HS-5 (cell line): ENCODE results near the gene WNT10A.
"Not testable (repeated sequence)": the region's sequence is repeated elsewhere in the genome, so short reads cannot be mapped to it uniquely, and the experiment has no call there.

ENCODE experiments used
- DNase-seq: peaks from one replicate; pipeline ENCODE4 v3.0.0-alpha.2; 2012; ENCODE audit warnings: low read depth

The WNT10A gene

DNA sequence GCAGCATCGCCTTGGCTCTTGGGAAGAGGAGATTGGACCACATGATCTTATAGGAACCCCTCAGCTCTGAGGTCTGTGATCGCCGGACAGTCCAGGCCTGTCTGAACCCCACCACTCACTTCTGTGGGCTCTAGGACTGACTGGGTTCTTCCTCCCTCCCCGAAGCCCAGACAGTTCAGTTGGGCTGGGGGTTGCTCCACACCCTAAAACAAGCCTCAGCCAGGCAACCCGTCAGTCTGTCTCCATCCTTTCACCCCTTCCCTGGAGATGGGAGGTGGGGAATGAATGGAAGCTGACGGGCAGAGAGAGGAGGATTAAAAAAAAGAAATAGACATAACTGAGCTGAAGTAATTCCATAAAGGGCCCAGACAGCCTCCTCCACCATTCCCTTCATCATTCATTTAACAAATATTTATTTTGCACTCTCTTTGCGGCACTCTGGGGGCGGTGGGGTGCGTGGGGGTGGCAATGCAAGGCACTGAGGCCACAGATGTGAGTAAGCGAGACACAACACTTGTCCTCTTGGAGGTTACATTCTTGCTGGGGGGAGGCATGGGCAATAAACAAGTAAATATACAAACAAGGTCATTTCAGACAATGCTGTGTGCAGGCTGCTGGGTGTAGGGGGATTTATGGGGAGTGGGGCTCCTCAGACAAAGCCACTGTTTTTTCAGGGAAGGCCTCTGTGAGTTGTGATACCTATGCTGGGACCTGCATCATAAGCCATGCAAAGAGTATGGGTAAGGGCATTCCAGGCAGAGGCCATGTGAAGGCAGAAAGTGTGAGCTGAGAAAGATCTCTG is 12.9 kb downstream of the WNT10A start:
- DNase-seq = no peak

DNA sequence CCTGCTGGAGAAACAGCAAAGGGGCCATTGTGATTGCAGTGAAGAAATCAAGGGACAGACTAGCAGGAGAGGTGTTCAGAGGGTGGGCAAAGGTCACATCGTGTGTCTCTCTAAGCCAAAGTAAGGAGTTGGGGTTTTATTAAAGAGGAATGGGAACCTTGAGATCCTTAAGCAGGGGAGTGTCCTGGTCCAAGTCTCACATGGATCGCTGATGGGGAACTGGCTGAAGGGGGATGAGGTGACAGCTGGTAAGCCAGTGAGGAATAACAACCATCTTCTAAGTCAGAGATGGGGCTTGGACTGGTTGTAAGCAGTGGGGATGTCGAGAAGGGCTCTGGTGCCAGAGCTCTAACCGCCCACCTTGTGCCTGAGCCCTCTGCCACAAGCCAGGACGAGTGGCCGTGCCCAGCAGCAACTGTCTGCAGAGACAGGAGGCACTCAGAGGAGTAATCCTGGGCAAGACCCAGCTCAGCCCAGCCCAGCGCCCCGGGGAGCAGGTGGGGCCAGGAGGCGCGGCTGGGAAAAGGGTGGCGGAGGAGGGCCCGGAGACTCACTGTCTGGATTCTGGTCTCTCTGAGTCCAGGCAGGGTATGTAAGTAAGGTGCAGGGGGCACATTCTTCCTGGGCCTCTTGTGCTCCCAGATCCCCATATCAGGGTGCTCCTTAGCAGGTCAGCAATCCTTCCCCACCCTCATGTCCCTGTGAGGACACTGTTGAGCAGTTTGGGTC is 13.7 kb downstream of the WNT10A start:
- DNase-seq = no peak

- DNase-seq = no peak
These were observed 14.2 kb downstream of the WNT10A start for GRCh38 chr2:218894880-218895157.

DNA sequence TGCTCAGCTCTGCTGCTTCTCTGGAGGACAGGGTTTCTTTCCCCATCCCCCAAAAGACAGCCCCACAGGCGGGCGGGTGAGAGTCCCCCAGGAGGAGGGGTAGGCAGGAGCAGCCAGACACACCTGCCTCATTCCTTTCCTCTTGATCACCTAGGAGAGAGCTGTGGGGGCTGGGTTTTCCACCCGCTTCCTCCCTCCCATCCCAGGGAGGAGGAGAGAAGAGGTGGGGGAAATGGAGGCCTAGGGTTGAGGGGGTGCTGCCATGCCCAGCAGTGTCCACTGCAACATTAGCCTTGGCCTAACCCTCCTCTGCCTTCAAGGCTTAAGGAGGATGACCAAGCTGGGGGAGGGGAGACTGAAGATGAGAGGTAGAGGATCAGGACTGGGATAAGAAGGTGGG is 14.7 kb downstream of the WNT10A start:
- DNase-seq = no peak

DNA sequence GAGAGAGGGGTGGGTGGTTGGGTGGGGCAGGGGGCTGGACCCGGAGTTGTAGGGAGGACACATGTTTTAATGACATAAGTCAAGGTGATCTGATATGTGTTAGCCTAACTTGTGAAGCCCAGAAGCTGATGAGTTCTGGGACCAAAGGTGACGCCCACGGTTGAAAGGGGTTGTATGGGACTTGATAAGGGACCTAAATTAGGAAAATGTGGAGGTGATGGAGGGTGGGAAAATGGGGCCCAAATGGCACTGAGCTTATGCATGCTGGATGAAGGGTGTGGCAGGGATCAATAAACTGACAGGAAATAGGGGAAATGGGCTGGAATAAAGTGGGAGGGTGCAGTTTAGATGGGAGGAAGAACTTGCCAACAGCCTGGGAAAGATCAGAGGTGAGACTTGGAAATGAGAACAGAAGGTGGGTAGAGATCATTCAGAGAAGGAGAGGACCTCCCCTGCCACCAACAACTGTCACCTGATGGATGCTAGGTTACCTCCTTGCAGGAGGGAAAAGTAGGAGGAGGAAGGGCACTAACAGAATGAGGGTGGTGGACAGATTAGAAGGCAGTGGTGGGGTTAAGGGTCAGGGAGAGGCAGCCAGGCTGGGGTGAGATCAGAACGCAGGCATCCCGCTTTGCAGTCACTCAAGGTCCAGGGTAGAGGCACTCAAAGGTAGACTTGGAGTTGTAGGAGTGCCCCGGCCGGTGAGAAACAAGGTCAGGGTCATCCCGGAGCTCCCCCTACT is 15.3 kb downstream of the WNT10A start:
- no peak for DNase-seq

DNA sequence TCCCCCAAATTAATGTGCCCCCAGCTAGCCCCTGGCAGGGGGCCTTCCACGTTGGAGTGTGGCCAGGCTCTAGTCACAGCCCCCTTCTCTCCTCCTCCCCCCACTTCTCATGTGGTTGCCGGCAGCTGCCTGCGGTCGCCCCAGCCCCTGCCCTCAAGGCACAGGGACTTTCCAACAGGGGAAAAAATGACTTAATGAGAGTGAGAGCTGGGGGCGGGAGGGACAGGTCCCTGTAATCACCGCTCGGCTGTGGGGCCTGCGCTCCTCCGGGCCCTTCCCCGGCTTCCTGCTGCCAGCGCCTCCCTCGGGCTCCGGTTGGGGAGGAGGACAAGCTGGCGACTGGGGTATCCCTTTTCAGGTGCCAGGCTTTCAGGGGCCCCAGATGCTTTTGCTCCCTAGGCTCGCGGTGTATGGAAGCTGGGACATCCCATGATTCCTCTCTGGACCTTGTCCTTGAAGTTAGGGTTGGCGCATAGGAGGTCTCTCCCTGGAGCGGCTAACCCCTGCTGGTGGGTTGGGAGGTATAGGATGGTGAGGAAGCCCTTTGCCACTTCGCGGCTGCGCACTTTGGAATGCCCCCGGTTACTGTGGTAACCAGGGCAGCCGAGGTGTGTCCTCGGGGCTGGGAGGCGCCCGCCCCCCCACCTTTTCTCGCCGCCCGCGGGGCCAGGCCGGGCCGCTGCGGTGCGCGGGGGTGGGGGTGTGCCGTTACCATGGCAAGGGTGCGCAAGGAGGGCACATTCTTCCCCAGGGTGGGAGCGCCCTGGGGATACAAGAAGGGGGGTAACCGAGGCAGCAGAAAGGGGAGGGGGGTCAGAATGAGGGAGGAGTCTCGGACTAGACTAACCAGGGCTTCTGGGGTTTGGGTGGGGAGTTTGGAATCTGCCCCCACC is 16.1 kb downstream of the WNT10A start:
- DNase-seq = no peak

DNA sequence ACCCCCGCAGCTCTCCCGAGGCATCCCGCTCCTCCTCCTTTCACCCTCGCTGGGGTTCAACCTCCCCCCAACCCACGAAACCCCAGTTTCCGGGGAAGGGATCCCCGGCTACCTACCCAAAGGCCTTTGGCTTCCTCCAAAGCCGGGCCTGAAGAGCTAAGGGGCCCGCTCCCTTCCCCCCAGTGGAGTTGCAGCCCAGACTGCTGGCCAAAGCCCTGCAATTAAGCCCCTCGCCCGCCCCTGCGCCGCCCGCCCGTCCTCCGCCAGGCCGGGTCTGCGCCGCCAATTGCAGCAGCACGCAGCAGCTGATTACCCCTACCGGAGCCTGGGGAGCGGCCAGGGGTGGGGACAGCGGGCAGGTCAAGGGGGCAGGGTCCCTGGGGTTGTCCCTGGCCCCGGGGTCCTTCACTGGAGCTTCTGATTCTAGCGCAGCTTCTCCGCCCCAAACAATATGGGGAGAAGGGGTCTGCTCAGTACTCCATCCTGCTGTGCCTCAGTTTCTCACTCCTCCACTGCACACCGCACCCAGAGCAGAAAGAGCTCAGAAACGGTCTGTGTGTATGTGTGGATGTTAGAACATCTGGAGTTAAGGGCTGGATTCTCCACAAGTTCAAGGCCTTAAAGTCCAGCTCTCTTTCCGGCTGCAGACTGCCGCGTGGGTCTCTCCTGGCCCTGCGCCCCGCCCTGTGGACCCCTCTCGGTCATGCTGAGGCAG is 16.9 kb downstream of the WNT10A start:
- no peak for DNase-seq

DNA sequence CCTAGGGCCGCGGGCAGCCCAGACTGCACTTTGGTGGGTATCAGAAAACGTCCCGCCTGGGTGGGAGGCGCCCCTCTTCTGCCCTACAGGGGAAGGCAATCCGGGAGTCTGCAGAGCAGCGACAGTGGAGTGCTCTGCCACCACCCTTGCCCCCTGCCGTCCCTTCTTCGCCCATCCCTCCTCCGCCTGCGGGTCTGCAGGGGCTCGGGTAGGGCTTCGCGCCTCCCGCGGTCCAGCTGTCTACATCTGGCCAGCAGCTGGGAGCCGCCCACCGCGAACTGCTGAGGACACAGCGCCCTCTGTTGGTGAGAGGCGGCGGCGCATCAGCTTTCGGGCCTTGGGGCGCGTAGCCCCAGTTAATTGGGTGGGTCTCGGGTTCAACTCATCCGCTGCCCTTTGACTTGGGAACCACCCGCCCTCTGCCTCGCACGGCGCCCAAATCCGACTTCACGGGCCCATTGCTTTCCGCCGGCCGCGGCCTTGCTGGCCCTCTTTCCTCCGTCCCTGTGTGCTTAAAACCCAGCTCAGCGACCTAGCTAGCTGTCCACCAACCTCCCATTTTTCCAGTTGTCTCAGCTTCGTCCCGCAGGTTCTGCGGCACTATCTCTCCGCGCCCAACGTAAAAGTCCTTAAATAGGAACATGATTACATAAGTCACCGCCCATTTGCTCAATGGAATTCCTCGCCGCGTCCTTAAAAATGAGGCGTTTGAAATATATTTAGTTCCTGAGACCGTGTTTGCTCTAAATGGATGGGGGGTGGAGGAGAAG is 17.6 kb downstream of the WNT10A start:
- DNase-seq = no peak

DNA sequence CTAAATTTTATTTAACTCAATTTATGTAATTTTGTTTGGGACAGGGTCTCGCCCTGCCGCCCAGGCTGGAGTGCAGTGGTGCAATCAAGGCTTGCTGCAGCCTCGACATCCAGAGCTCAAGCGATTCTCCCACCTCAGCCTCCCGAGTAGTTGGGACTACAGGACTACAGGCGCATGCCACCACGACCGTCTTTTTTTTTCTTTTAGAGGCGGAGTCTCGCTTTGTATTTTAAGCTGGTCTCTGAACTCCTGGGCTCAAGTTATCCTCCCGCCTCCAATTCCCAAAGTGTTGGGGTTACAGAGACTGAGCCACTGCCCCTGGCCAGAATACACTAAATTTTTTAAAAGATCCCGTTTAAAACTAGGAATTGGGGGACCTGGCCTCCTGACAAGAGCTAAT is 18.5 kb downstream of the WNT10A start:
- DNase-seq = no peak

GRCh38 chr2:218902427-218902826 is 21.8 kb downstream of the WNT10A start:
- no peak for DNase-seq

DNA sequence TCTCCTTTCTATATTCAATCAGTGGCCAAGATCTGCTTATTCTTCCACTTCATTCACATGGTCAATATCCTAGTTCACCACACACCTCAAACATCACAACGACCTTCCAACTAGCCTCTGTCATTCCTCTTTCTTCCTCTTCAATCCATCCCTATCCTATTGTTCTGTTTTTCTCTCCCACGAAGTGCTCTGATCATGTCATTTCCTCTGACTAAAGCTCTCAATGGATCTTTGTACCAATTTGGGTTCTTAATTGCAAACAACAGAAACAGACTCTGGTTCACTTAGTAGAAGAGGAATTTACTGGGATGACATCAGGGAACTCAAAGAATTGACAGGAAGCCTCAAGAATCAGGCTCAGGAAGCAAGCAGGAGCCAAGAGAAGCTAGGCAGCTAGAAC is 23.5 kb downstream of the WNT10A start:
- no peak for DNase-seq

DNA sequence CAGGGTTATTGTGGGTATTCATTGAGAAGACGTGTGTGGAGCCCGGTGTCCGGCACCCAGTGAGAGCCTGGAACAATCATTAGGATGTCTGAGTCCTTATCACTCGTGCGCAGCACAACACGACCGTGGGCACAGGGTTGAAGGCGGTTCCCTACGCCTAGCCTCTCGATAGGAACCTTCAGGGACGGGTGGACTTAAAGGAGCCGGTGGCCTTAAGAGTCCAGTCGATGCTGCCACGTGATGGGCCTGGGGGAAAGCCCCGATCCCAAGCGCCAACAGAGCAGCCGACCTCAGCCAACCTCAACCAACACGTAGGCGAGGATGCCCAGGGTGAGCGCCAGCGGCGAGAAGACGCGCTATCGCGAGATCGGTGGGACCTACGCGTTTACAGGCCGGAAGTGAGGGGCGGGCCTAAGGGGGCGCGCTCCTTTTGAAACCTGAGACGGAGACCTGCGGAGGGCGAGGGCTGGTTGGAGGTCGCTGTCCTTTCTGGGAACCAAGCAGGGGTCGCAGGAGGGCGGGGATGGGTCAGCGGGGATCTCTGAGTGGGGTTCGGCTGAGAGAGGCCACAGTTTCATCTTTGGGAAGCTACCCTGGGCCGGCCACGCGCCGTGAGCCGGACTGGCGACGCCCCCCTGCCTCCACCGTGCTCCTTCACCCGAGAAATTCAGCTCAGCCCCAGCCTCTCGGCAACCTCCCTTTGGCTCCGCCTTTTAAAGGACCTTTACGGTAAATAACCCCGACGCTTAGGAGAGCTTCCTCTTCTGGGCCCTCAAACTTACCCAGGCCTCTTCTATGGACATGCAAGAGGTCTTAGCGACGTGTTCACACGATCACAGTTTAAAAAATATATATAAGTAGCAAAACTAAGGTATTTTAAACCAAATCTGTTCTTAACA is 28.3 kb downstream of the WNT10A start:
- DNase-seq = no peak

DNA sequence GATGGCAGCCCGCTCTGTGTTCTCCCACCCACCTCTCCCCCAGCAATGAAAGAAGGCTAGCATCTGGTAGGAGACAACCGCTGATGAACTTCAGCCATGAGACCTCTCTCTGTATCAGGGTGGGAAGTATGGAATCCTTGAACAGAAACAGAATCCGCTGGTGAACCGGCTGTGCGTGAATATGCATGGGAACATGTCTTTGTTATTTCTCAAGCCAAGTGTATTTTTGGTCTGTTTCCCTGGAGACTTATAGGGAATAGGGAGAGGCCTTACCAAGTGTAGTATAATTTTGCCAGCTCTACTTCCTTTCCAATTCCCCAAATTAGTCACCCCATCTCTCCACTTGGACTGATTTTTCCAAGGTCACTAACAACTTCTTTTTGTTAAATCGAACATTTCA is 30.1 kb downstream of the WNT10A start:
- DNase-seq = no peak

DNA sequence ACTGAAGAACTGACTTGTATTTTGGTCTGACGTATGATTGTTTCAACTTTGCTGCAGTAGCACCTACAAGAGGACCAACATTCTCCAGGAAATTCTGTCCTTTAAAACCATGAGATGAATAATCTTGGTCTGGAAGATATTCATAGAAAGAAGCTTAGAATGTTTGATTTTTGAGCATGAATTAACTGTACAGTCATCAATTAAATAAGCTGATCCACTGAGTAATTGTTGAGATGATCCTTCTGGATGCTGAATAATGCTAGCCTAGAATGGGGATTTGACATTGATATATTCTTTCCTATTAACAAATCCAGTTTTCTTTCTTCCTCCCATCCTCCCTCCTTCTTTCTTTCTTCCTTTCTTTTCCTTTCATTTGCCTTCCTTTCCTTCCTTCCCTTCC is 39.9 kb downstream of the WNT10A start:
- no peak for DNase-seq

- DNase-seq = no peak
These were observed 44.1 kb downstream of the WNT10A start for GRCh38 chr2:218924757-218925156.

GRCh38 chr2:218925434-218925833 is 44.8 kb downstream of the WNT10A start:
- DNase-seq = no peak

GRCh38 chr2:218927422-218927821 is 46.8 kb downstream of the WNT10A start:
- no peak for DNase-seq

GRCh38 chr2:218927876-218928275 is 47.2 kb downstream of the WNT10A start:
- DNase-seq = no peak

DNA sequence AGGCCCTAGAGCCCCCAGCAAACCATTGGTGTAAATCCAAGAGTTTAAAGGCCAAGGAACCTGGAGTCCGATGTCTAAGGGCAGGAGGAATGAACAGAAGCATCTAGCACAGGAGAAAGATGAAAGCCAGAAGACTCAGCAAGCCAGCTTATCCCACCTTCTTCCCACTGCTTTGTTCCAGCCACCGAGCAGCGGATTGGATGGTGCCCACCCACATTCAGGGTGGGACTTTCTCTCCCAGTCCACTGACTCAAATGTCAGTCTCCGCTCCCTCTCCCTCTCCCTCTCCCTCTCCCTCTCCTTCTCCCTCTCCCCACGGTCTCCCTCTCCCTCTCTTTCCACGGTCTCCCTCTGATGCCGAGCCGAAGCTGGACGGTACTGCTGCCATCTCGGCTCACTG is 49.8 kb downstream of the WNT10A start:
- not testable (repeated sequence) for DNase-seq

DNA sequence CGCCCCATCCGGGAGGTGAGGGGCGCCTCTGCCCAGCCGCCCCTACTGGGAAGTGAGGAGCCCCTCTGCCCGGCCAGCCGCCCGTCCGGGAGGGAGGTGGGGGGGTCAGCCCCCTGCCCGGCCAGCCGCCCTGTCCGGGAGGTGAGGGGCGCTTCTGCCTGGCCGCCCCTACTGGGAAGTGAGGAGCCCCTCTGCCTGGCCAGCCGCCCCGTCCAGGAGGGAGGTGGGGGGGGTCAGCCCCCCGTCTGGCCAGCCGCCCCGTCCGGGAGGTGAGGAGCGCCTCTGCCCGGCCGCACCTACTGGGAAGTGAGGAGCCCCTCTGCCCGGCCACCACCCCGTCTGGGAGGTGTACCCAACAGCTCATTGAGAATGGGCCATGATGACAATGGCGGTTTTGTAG is 51.1 kb downstream of the WNT10A start:
- DNase-seq = not testable (repeated sequence)
